Activated naive CD8-positive, alpha-beta T cell treated with anti-CD3 and anti-CD28 coated beads, Interleukin-2, amount 10 ng/mL, durations not matched to agents 7 days and 5 days (primary cell): ENCODE results near the gene ITGA7. TPM values are rescaled to one million over a fixed set of nuclear protein-coding genes. Genes with fewer than 3 reads are reported as not detected.

Experiments
- ATAC-seq: fragments of 150-1000 bp; cut with Tn5 transposase; one replicate; pipeline ENCODE4 v1.10.0; 2021; ENCODE audit warnings: low read depth, moderate library complexity
- POLR2A ChIA-PET: fragments of 350-600 bp; sonication (Branson Sonifier 250); formaldehyde crosslinking; loops from one replicate; lab custom pipeline; 2021; ENCODE audit warnings: antibody characterized with exemption; lab: Charles Lee
- DNase-seq: peaks from one replicate; pipeline ENCODE4 v3.0.0; 2021
- H3K27ac Mint-ChIP-seq: one replicate; pipeline ENCODE4 v1.8.0; 2022; ENCODE audit warnings: mild to moderate bottlenecking, mixed read lengths
- H3K27me3 Mint-ChIP-seq: one replicate; pipeline ENCODE4 v1.8.0; 2022; ENCODE audit warnings: mild to moderate bottlenecking, moderate library complexity, mixed read lengths
- H3K36me3 Mint-ChIP-seq: one replicate; pipeline ENCODE4 v1.8.0; 2021; ENCODE audit warnings: mild to moderate bottlenecking, mixed read lengths
- H3K4me1 Mint-ChIP-seq: one replicate; pipeline ENCODE4 v1.8.0; 2021; ENCODE audit warnings: mixed read lengths
- H3K4me3 Mint-ChIP-seq: one replicate; pipeline ENCODE4 v1.8.0; 2022; ENCODE audit warnings: mild to moderate bottlenecking, moderate library complexity, mixed read lengths
- H3K9me3 Mint-ChIP-seq: one replicate; pipeline ENCODE4 v1.8.0; 2021; ENCODE audit warnings: mixed read lengths
- total RNA-seq, 2 experiments: library from RNA; stranded (reverse); gene quantifications; one replicate each; pipeline ENCODE4 v1.2.3, GENCODE V29; 2021

ITGA7 gene
- 1 to 10 TPM; 4.1 to 4.2 TPM for total RNA-seq

DNA sequence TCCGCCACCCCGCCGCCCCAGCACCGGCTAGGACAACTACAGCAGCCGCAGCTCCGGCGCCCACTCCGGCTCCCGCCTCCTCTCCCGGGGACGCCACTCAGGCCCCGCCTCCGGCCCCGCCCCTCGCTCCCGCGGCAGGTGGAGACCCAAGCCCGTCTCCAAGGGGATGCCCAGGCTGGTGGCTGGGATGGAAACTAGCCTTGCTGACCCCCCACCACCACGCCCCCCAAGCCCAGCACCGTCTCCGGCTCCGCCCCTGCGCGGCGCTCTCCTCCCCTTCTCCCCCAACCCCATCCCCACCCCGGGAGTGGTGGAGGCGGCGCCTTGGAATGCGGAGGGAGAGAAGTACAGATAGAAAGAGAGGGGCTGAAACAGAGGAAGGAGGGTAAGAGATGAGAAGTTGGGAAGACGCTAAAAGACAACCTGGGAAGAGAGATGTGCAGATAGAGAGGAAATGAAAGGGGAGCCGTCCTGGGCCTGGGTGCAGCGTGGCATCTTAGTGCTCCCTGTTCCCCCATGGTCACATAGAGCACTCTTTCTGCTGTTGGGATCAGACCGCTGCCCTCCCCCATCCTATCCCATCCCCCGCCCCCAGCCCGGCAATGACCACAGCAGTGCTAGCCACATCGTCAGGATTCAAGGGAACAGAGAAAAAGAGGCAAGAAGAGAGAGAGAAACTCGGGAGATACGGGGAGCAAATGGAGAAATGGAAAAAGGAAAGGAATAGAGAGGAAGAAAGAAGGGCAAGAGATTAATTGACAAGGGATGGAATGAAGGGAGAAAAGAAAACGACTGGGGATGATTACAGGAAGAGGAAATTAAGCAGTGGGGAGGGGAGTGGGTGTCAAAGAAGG, at the start of gene ITGA7:
Gene ITGA7 (minus strand): TSS at position 64 of the 854 bp plus-strand sequence. CDS start 222 bp downstream, outside the sequence.
- Mint-ChIP-seq H3K36me3 (no peaks in the 10 kb centered on the region), H3K27ac (no peak within 1 kb of the TSS), H3K4me1 (peaks cover 14% of the 10 kb centered on the region), H3K27me3 (peaks cover 41% of the 10 kb centered on the region), H3K9me3 (no peaks in the 10 kb centered on the region), H3K4me3 (peak within 1 kb of the TSS; percentile 83)
- peak; percentile 75 for ATAC-seq
- POLR2A ChIA-PET: interaction anchor here (0.9 kb wide), 1 partner anchor 8 kb away, joined by 4 read pairs; no protein-coding TSS in a partner anchor
- peak; percentile 74 for DNase-seq

- H3K27me3 Mint-ChIP-seq: no peaks in the 10 kb centered on the region
- ATAC-seq (no peak), DNase-seq (no peak)
- POLR2A ChIA-PET: no interaction called here
- no peak overlapping the region for H3K27ac Mint-ChIP-seq
- no peaks in the 10 kb centered on the region for H3K9me3 Mint-ChIP-seq
- H3K4me3 Mint-ChIP-seq: no peak overlapping the region
- H3K36me3 Mint-ChIP-seq: peaks cover 24% of the 10 kb centered on the region
- peaks cover 3% of the 10 kb centered on the region for H3K4me1 Mint-ChIP-seq
These were observed 47.5 kb upstream of the ITGA7 start for GRCh38 chr12:55755246-55755645.

DNA sequence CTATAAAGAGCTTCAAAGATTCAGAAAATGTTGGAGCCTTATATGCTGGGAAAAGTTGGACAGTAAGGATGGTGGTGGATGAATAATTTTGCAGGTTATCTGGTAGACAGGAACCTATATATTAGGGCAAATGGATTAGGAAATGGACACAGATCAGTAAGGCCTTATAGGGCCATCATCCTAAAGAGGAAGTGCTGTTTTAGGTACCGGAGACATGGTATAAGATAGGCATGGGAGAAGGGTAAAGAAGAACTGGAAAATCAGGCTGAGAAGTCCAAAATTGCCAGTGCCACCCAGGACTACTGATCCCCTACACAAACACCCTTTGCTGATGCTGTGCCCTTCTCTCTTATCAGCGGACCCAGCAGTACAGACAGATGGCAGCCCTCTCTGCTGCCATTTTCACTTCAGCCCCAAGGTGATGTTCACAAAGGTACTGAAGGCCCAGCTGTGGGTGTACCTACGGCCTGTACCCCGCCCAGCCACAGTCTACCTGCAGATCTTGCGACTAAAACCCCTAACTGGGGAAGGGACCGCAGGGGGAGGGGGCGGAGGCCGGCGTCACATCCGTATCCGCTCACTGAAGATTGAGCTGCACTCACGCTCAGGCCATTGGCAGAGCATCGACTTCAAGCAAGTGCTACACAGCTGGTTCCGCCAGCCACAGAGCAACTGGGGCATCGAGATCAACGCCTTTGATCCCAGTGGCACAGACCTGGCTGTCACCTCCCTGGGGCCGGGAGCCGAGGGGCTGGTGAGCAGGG, 40.7 kb upstream of the ITGA7 start:
- Mint-ChIP-seq H3K36me3 (peaks cover 9% of the 10 kb centered on the region), H3K27me3 (no peaks in the 10 kb centered on the region), H3K4me1 (peaks cover 22% of the 10 kb centered on the region), H3K9me3 (no peaks in the 10 kb centered on the region), H3K4me3 (no peak overlapping the region), H3K27ac (no peak overlapping the region)
- POLR2A ChIA-PET: interaction anchor here (0.6 kb wide), 1 partner anchor 225 kb away, joined by 4 read pairs; the partner anchor contains the start of gene RAB5B
- DNase-seq (no peak), ATAC-seq (no peak)

GRCh38 chr12:55746913-55747231, 39.2 kb upstream of the ITGA7 start:
- H3K4me1 Mint-ChIP-seq: peaks cover 29% of the 10 kb centered on the region
- H3K36me3 Mint-ChIP-seq: peaks cover 7% of the 10 kb centered on the region
- ATAC-seq: no peak
- H3K27me3 Mint-ChIP-seq: peaks cover 4% of the 10 kb centered on the region
- DNase-seq: no peak
- H3K27ac Mint-ChIP-seq: no peak overlapping the region
- no peak overlapping the region for H3K4me3 Mint-ChIP-seq
- no peaks in the 10 kb centered on the region for H3K9me3 Mint-ChIP-seq
- POLR2A ChIA-PET: interaction anchor here (0.7 kb wide), 1 partner anchor 698 kb away, joined by 3 read pairs; no protein-coding TSS in a partner anchor

DNA sequence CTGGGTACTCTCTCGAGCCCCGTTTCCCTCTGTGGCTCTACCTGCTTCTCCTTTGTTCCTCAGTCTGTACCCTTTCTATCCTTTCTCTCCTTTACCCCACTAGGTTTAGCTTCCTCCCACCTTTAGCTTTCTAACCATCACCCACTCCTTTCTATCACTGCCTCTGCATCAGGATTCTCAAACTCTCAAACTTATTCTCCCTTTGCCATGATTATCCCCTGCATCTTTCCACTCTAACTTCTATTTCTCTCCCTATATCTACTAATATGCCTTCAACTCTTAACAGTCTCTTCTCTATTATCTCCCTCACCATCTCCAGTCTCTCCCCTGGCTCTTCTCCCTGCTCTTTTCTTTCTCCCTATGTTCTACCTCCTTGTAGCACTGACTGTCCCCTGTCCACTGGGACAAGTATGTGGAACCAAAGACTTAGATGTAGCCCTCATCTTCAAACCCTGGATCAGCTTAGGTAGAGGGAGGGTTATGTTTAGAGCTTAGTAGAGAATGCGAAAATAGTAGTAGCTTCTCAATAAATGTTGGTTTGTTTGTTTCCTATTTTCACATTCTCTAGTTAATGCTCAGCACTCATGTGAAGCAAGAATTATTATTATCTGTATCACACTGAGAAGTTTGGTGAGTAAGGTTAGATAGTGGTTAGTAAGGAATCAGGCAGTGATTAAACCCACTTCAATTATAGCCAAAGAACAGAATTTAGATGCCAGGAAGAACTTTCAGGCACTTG, 38.6 kb upstream of the ITGA7 start:
- POLR2A ChIA-PET: interaction anchor here (0.7 kb wide), 1 partner anchor 699 kb away, joined by 3 read pairs; no protein-coding TSS in a partner anchor
- DNase-seq (no peak), ATAC-seq (no peak)
- no peaks in the 10 kb centered on the region for H3K9me3 Mint-ChIP-seq
- no peak overlapping the region for H3K4me3 Mint-ChIP-seq
- H3K4me1 Mint-ChIP-seq: peaks cover 30% of the 10 kb centered on the region
- peaks cover 7% of the 10 kb centered on the region for H3K36me3 Mint-ChIP-seq
- H3K27ac Mint-ChIP-seq: peak overlapping the region; percentile 43
- H3K27me3 Mint-ChIP-seq: peaks cover 4% of the 10 kb centered on the region

DNA sequence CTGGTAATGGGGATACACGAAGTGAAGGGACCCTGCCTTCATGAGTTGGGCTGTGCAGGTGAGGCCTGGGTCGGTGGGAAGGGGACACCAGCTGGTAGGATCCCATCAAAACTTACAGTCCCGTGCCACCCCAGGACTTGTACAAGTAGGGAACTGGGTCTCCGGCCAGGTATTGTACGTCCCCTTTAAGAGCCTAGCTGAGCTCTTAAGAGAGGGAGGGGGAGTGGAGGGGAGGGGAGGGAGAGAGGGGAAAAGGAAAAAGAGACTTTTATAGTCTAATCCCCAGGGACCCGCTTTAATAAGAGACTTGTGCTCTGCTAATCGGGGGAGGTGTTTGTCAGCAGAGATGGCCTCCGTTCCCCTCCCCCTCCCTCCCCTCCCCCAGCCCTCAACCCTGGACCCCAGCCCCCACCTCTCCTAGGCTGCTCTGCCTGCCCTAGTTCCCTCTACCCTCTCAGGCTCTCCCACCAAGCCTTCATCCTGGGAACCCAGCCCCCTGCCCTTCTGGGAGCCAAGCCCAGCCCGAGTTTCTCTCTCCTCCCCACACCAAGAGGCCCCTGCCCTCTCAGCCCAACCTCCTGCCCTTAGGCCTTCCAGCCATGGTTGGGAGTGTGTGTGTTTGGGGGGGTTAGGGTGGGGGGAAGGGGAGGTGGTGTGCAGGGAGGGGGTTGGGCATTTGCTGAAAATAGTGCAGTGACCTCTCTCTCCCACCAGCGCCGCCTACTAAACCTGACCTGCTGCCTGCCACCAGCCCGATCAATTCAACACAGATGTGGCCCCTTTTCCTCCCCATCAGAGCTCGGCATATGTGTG, 37.9 kb upstream of the ITGA7 start:
- Mint-ChIP-seq H3K27me3 (peaks cover 4% of the 10 kb centered on the region), H3K36me3 (peaks cover 7% of the 10 kb centered on the region), H3K4me3 (no peak overlapping the region), H3K27ac (no peak overlapping the region), H3K4me1 (peaks cover 32% of the 10 kb centered on the region), H3K9me3 (no peaks in the 10 kb centered on the region)
- POLR2A ChIA-PET: interaction anchor here (1.3 kb wide), 1 partner anchor 72 kb away, joined by 4 read pairs; the partner anchor contains the start of genes ORMDL2 and SARNP
- DNase-seq (no peak), ATAC-seq (no peak)

- Mint-ChIP-seq H3K9me3 (no peaks in the 10 kb centered on the region), H3K4me3 (peak overlapping the region; percentile 87), H3K36me3 (peaks cover 4% of the 10 kb centered on the region), H3K27me3 (peaks cover 4% of the 10 kb centered on the region), H3K4me1 (peaks cover 32% of the 10 kb centered on the region), H3K27ac (peak overlapping the region; percentile 73)
- POLR2A ChIA-PET: interaction anchor here (0.6 to 2.4 kb wide), 10 partner anchors 7 to 201 kb away, joined by 3 to 11 read pairs (median 6); partner anchors contain the start of genes CD63, ORMDL2, PYM1 and SARNP
- DNase-seq (no peak), ATAC-seq (no peak)
These were observed 36.8 kb upstream of the ITGA7 start for GRCh38 chr12:55744340-55745030.

DNA sequence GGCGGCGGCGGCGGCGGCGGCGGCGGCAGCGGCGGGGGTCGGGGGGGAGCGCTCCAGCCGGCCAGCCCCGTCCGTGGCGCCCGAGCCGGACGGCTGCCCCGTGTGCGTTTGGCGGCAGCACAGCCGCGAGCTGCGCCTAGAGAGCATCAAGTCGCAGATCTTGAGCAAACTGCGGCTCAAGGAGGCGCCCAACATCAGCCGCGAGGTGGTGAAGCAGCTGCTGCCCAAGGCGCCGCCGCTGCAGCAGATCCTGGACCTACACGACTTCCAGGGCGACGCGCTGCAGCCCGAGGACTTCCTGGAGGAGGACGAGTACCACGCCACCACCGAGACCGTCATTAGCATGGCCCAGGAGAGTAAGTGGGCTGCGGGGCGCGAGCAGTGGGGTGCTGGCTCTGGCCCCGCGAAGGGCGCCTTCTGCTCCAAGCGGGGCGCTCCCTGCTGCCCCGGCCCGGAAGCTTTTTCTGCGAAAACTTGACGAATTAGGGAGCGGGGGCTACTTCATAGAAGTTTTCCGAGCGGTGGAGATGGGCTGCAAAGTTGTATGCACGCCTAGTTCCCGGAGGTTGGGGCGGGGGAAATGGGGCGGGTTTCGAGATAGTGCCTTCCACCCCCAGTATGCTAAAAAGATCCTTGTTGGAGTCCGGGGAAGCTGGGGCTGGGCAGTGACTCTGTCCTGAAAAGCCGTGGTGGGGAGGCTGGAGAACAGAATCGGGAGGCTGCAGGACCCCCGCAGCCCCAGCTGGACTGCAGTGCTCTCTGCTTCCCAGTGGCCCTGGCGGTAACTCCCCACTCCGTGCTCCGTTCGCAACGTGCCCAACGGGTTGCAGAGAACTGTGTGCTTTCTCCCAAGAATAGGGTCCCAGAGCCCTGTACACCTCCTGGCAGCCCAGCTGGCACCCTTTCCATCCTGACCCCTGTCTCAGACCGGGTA, 36.0 kb upstream of the ITGA7 start:
- DNase-seq (peak; percentile 73), ATAC-seq (peak; percentile 45)
- no peaks in the 10 kb centered on the region for H3K36me3 Mint-ChIP-seq
- peak overlapping the region; percentile 87 for H3K4me3 Mint-ChIP-seq
- POLR2A ChIA-PET: interaction anchor here (0.6 to 2.4 kb wide), 12 partner anchors 8 to 201 kb away, joined by 3 to 11 read pairs (median 4); partner anchors contain the start of genes CD63, ORMDL2, PYM1 and SARNP
- H3K27me3 Mint-ChIP-seq: peaks cover 4% of the 10 kb centered on the region
- peak overlapping the region; percentile 73 for H3K27ac Mint-ChIP-seq
- H3K4me1 Mint-ChIP-seq: peaks cover 34% of the 10 kb centered on the region
- H3K9me3 Mint-ChIP-seq: no peaks in the 10 kb centered on the region

DNA sequence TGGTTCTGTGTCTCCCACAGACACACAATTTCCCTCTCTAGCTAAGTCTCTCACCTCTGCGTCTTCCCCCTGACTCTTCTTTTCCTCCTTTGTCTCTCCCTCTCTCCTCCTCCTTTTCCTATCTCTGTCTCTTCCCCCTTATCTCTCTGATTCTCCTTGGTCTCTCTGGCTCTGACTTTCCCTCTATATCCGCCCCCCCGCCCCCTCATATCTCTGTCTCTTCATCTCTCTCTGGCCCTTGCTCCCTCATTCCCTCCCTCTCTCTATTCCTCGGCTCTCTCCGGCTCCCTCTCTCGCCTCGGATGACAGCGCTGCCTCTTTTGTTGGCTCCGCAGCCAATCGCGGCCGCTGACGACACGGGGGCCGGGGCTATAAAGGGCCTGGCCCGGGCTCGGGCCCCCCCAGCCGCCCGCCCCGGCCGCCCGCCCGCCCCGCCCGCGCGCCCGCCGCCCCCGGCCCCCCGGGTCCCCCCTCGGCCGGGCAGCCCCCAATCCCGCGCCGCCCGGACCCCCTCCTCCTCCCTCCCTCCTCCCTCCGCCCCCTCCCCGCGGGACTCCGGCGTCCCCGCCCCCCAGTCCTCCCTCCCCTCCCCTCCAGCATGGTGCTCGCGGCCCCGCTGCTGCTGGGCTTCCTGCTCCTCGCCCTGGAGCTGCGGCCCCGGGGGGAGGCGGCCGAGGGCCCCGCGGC, 35.2 kb upstream of the ITGA7 start, which contains the start of gene GDF11:
Gene GDF11 (plus strand): TSS at position 404 of the 687 bp plus-strand sequence. CDS start 195 bp downstream, at position 599.
- POLR2A ChIA-PET: interaction anchor here (0.6 to 2.4 kb wide), 10 partner anchors 11 to 314 kb away, joined by 3 to 11 read pairs (median 5); partner anchors contain the start of genes CD63, ORMDL2, PYM1 and SARNP
- Mint-ChIP-seq H3K27me3 (peaks cover 4% of the 10 kb centered on the region), H3K9me3 (no peaks in the 10 kb centered on the region), H3K36me3 (no peaks in the 10 kb centered on the region), H3K4me1 (peaks cover 40% of the 10 kb centered on the region), H3K27ac (peak within 1 kb of the TSS; percentile 73), H3K4me3 (peak within 1 kb of the TSS; percentile 87)
- DNase-seq: peak; percentile 77
- peak; percentile 60 for ATAC-seq

DNA sequence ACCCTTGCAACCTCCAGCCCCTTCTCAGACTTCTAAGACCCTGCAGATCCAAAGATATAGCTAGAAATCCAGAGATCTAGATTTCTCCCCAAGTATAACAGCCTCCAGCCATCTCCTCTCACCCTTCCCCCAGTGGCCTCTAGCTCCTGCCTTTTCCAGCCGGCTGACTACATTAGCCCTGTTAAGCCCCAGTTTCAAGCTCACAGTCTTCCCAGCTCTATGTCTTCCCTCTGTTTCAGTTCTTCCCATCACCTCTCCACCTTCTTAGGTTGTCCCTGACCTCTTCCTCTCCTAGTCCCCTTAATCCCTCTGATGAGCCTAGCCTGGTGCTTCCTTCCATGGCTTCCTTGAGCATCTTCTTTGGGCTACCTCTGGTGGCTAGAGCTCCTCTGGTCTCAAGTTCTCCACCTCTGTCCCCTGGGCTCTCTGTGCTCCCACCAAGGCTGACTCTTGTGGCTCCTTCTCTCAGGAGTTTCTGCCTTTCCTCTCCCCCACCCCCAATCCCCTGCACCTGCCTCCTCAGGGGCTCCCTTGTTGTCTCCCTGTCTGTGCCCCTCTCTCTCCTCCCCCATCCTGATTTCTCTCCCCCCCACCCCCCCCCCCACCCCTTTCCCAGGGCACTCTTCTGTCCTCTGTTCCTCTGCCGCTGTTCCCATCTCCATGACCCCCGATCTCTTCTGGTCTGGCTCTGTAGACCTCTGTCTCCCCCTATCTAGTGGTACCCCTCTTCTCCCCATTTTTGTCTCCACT, 34.4 kb upstream of the ITGA7 start:
- Mint-ChIP-seq H3K4me3 (peak overlapping the region; percentile 83), H3K4me1 (peaks cover 43% of the 10 kb centered on the region), H3K36me3 (no peaks in the 10 kb centered on the region), H3K27ac (peak overlapping the region; percentile 72), H3K27me3 (peaks cover 4% of the 10 kb centered on the region), H3K9me3 (no peaks in the 10 kb centered on the region)
- POLR2A ChIA-PET: interaction anchor here (0.6 to 1.0 kb wide), 2 partner anchors 12 to 314 kb away, joined by 3 read pairs; no protein-coding TSS in a partner anchor
- no peak for DNase-seq
- no peak for ATAC-seq
